ENCODE data around the gene ADGRG6.

GRCh38 chr6:142458836-142459235, 157.0 kb downstream of the ADGRG6 start:
- TF ChIP-seq CHD1 (IDR thresholded peaks at IDR 0.05; ENCODE audit: low read length) (no peak), JUN (IDR thresholded peaks at IDR 0.05; ENCODE audit: borderline replicate concordance, low read depth, low read length) (no peak), JUN (CRISPR knock-in tag; IDR thresholded peaks at IDR 0.05; ENCODE audit: borderline replicate concordance) (no peak), POLR3A (IDR thresholded peaks at IDR 0.05; ENCODE audit: borderline replicate concordance, extremely low read depth, insufficient read depth, insufficient read length) (no peak)
